HL-60 (cell line): ENCODE data around the gene GFOD1.

ENCODE experiments used
- DNase-seq, 2 experiments: peaks; one replicate each; pipeline ENCODE4 v3.0.0-alpha.2; 2010 to 2020; ENCODE audit warnings: low read depth in 1 of 2, low spot score in 1 of 2
- H3K27ac ChIP-seq: fragments of 250-450 bp; sonication (Bioruptor Pico); replicated peaks from 2 replicates; pipeline ENCODE4 v1.5.1; 2020; ENCODE audit warnings: mild to moderate bottlenecking, moderate library complexity
- H3K27me3 ChIP-seq: fragments of 250-450 bp; sonication (Bioruptor Pico); 2 replicates; pipeline ENCODE4 v1.5.1; 2021; ENCODE audit warnings: mild to moderate bottlenecking, moderate library complexity; ENCODE audit not compliant: insufficient read depth, poor library complexity, severe bottlenecking
- H3K4me3 ChIP-seq: replicated peaks from 2 replicates; pipeline ENCODE4 v1.5.1; 2011; ENCODE audit warnings: mild to moderate bottlenecking, control low read depth, low read length; ENCODE audit not compliant: insufficient read depth
- CTCF ChIP-seq: IDR thresholded peaks from one replicate; pipeline ENCODE4 v1.5.1; 2011; ENCODE audit warnings: low read length, control low read depth, inconsistent platforms; ENCODE audit not compliant: insufficient read depth
- GABPA ChIP-seq: IDR thresholded peaks from 2 replicates; pipeline ENCODE4 v1.6.1; 2012; ENCODE audit warnings: low read depth
- POLR2AphosphoS5 ChIP-seq: IDR thresholded peaks from 2 replicates; pipeline ENCODE4 v1.6.1; 2012; ENCODE audit warnings: low read depth
- REST ChIP-seq: IDR thresholded peaks from 2 replicates; pipeline ENCODE4 v1.6.1; 2012; ENCODE audit warnings: low read depth; ENCODE audit not compliant: insufficient replicate concordance
- SPI1 ChIP-seq: IDR thresholded peaks from 2 replicates; pipeline ENCODE4 v1.6.1; 2012; ENCODE audit warnings: low read depth, mild to moderate bottlenecking, borderline replicate concordance

Gene GFOD1

GRCh38 chr6:13364842-13365241, 122.6 kb downstream of the GFOD1 start:
- H3K27me3 ChIP-seq: no peaks in the 10 kb centered on the region
- TF ChIP-seq SPI1 (no peak), GABPA (no peak), REST (no peak), POLR2AphosphoS5 (no peak), CTCF (no peak)
- no peak overlapping the region for H3K4me3 ChIP-seq
- DNase-seq: no peak
- no peak overlapping the region for H3K27ac ChIP-seq

GRCh38 chr6:13362412-13362811, 125.0 kb downstream of the GFOD1 start:
- H3K27me3 ChIP-seq: no peaks in the 10 kb centered on the region
- DNase-seq: no peak
- no peak overlapping the region for H3K4me3 ChIP-seq
- no peak overlapping the region for H3K27ac ChIP-seq
- TF ChIP-seq POLR2AphosphoS5 (no peak), REST (no peak), SPI1 (no peak), CTCF (no peak), GABPA (no peak)

GRCh38 chr6:13360671-13361540, 126.5 kb downstream of the GFOD1 start:
- H3K27me3 ChIP-seq: no peaks in the 10 kb centered on the region
- no peak overlapping the region for H3K4me3 ChIP-seq
- TF ChIP-seq SPI1: peak; percentile 75; the same call in 1 of the 2 replicates
- peak; percentile 48 for TF ChIP-seq POLR2AphosphoS5
- no peak for TF ChIP-seq GABPA
- no peak for TF ChIP-seq CTCF
- peak overlapping the region; percentile 48 for H3K27ac ChIP-seq
- peak; percentile 44 to 72 for DNase-seq
